AG20443 (cell line): Measurements from ENCODE around the gene SFXN3.

Experiments
- DNase-seq: peaks from one replicate; pipeline ENCODE4 v3.0.0; 2012; ENCODE audit warnings: low spot score, mixed read lengths

Gene SFXN3

GRCh38 chr10:101073631-101074030 lies 42.6 kb downstream of the SFXN3 start:
- DNase-seq, result no peak

- DNase-seq, result no peak
These were observed 44.7 kb downstream of the SFXN3 start for GRCh38 chr10:101075775-101076174.

- DNase-seq, result no peak
These were observed 45.6 kb downstream of the SFXN3 start for GRCh38 chr10:101076630-101077029.

GRCh38 chr10:101079874-101080273 lies 48.8 kb downstream of the SFXN3 start:
- no peak for DNase-seq

GRCh38 chr10:101080933-101081931 lies 50.2 kb downstream of the SFXN3 start:
- peak; percentile 70 for DNase-seq

- no peak for DNase-seq
These were observed 54.8 kb downstream of the SFXN3 start for GRCh38 chr10:101085846-101086245.

- DNase-seq, result no peak
These were observed 56.3 kb downstream of the SFXN3 start for GRCh38 chr10:101087376-101087775.

GRCh38 chr10:101087965-101088364 lies 56.9 kb downstream of the SFXN3 start:
- DNase-seq, result no peak

- no peak for DNase-seq
These were observed 58.7 kb downstream of the SFXN3 start for GRCh38 chr10:101089520-101090299.

GRCh38 chr10:101090597-101090996 lies 59.6 kb downstream of the SFXN3 start:
- DNase-seq, result no peak
